Heart left ventricle (tissue), 16 donors: Measurements from ENCODE around the gene BRSK1. TPM values are rescaled to one million over a fixed set of nuclear protein-coding genes. Genes with fewer than 3 reads are reported as not detected.
"Not testable (repeated sequence)": the region's sequence is repeated elsewhere in the genome, so short reads cannot be mapped to it uniquely, and the experiment has no call there.

Source experiments
- ATAC-seq, 4 donors: fragments of 200-7000 bp; cut with Tn5 transposase; one replicate each; pipeline ENCODE4 v1.9.1; 2020 to 2022; ENCODE audit warnings: moderate library complexity in 4 of 4, mild to moderate bottlenecking in 3 of 4, moderate number of reproducible peaks in 1 of 4
- DNase-seq, 5 donors: peaks; one replicate each; pipeline ENCODE4 v3.0.0-alpha.2; 2020
- H3K27ac ChIP-seq, 12 donors: fragments of 200-600 bp; sonication (generic) in 4 of 12; one replicate each; pipeline versions ENCODE4 v1.5.0 to v1.8.0; 2016 to 2022; ENCODE audit warnings: mild to moderate bottlenecking in 2 of 12
- H3K27me3 ChIP-seq, 9 donors: fragments of 200-600 bp; sonication (generic) in 2 of 9; one replicate each; pipeline versions ENCODE4 v1.5.1 to v1.8.0; 2016 to 2022; ENCODE audit warnings: mild to moderate bottlenecking in 3 of 9
- H3K36me3 ChIP-seq, 9 donors: fragments of 200-600 bp; sonication (generic) in 2 of 9; one replicate each; pipeline versions ENCODE4 v1.5.0 to v1.8.0; 2018 to 2022; ENCODE audit warnings: mild to moderate bottlenecking in 2 of 9
- H3K4me1 ChIP-seq, 12 donors: fragments of 200-600 bp; sonication (generic) in 4 of 12; one replicate each; pipeline versions ENCODE4 v1.5.0 to v1.8.0; 2016 to 2022; ENCODE audit warnings: mild to moderate bottlenecking in 3 of 12
- H3K4me3 ChIP-seq, 12 donors: fragments of 200-600 bp; sonication (generic) in 4 of 12; one replicate each; pipeline versions ENCODE4 v1.5.0 to v1.8.0; 2017 to 2022; ENCODE audit warnings: mild to moderate bottlenecking in 9 of 12, moderate library complexity in 4 of 12
- H3K9me3 ChIP-seq, 12 donors: fragments of 200-600 bp; sonication (generic) in 4 of 12; one replicate each; pipeline versions ENCODE4 v1.5.0 to v1.8.0; 2016 to 2022; ENCODE audit warnings: mild to moderate bottlenecking in 1 of 12
- POLR2A ChIP-seq, 2 donors: fragments of 450-650 bp; IDR thresholded peaks; one replicate each; pipeline ENCODE4 v1.6.1; 2017; ENCODE audit warnings: antibody characterized with exemption in 2 of 2, mild to moderate bottlenecking in 2 of 2, moderate library complexity in 2 of 2
- WGBS, 4 donors: extraction: QIAGEN DNeasy Blood & Tissue Kit in 2 of 4; methylation state at CpG; one replicate each; pipeline versions ENCODE4 v1.1.5 to v1.1.7; 2013 to 2018; 5-methylcytosine and 5-hydroxymethylcytosine counted together
- intact Hi-C, 10 donors: fragments of 100-400 bp; cut with DNase I; formaldehyde crosslinking; loops; one replicate each; pipeline versions ENCODE4 v1.11.1 to v1.14.2; 2022
- polyA plus RNA-seq, 2 donors: library from polyadenylated mRNA; stranded (reverse); fragments of 200-250 nt; gene quantifications; one replicate each; pipeline ENCODE4 v1.2.3, GENCODE V29; 2013
- total RNA-seq, 9 donors: library from RNA; depleted of rRNA in 2 of 9; stranded (reverse); fragments of >200 nt in 2 of 9; fragmentation: NEBNext Ultra II Directional in 3 of 9; extraction: Animal tissue kit (Norgen Biotek cat#: 25700) in 3 of 9; gene quantifications; one replicate each; pipeline versions ENCODE4 v1.1.0 to v1.2.4, GENCODE V29; 2016 to 2023
- TF ChIP-seq, protein P1 (sequence below), 12 donors: fragments of 200-600 bp; sonication (generic) in 4 of 12; IDR thresholded peaks; one replicate each; pipeline versions ENCODE4 v1.5.0 to v1.8.0; 2018 to 2022; ENCODE audit warnings: antibody characterized with exemption in 12 of 12, mild to moderate bottlenecking in 5 of 12
- donor health status: ischemic (EF 13 %, LVEDD 7.1; RV severe dilation, severe dysfunction).
- donor health status: healthy with polysubstance abuse.
- donor health status: DM: no; HTN: yes; CAD: no.
- donor health status: DM: no; HTN: no; CAD: no.
- donor health status: ischemic (EF 25% LVEDD 6.9; RV normal size, moderate dysfunction).
- donor health status: ischemic (EF 25% LVEDD 5.7; RV mildly dilated, moderate dysfunction).
- donor health status: healthy.
- donor health status: DM: yes; HTN: yes; CAD: no.
- donor health status: ischemic (EF 35%, LVEDD 5.7; RV mildly dilated, moderate dysfunction).
- donor health status: nonischemic (EF 11% LVEDD 7.7; RV severe dilation, severe dysfunction).
- donor health status: DM: yes; HTN: yes; CAD: no.
- donor health status: PGD.
- donor health status: ischemic (EF 29% LVEDD 5.4; RV normal size, mild dysfunction).
- donor health status: nonischemic (EF 23%, LVEDD 6.1; RV moderate dilation, normal function).

BRSK1 gene
- total and polyA plus RNA-seq, 11 donors, result 1.6 to 7.4 (median 2.1) TPM

DNA sequence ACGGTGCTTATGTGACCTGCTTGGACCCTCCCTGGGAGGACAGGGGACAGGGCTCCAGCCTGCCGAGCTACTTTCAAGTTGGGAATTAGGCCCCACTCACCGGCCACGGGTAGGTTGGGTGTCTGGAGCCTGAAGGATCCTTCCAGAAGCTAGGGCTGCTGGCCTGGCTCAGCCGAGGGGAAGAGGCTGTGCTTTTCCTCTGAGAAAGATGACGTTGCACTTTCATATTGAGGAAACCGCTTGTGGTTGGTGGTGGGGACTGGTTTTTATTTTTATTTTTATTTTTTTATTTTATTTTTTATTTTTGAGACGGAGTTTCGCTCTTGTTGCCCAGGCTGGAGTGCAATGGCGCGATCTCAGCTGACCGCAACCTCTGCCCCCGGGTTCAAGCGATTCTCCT lies 41.4 kb downstream of the BRSK1 start, which contains the start of gene TMEM150B:
TSS of gene TMEM150B (minus strand) at position 170 of the 400 bp plus-strand sequence. CDS start 4,305 bp downstream, outside the sequence.
- Histone ChIP-seq H3K27ac (peak within 1 kb of the TSS in 3 of 12 donors; percentile 19 to 91 (median 52)), H3K4me1 (peaks cover 0 to 12% (median 0%) of the 10 kb centered on the region in 12 donors), H3K36me3 (no peaks in the 10 kb centered on the region), H3K27me3 (peaks cover 0 to 3% (median 0%) of the 10 kb centered on the region in 9 donors), H3K9me3 (no peaks in the 10 kb centered on the region), H3K4me3 (peak within 1 kb of the TSS in 2 of 12 donors; percentile 26 to 57)
- ATAC-seq (no peak), DNase-seq (no peak)
- 77 to 84% (median 78%) methylated on average over 14 of the region's 14 CpGs for WGBS, 4 donors
- intact Hi-C loops, result no loop called here
- no peak for TF ChIP-seq POLR2A (IDR thresholded peaks at IDR 0.05)
- TF ChIP-seq, protein P1, sequence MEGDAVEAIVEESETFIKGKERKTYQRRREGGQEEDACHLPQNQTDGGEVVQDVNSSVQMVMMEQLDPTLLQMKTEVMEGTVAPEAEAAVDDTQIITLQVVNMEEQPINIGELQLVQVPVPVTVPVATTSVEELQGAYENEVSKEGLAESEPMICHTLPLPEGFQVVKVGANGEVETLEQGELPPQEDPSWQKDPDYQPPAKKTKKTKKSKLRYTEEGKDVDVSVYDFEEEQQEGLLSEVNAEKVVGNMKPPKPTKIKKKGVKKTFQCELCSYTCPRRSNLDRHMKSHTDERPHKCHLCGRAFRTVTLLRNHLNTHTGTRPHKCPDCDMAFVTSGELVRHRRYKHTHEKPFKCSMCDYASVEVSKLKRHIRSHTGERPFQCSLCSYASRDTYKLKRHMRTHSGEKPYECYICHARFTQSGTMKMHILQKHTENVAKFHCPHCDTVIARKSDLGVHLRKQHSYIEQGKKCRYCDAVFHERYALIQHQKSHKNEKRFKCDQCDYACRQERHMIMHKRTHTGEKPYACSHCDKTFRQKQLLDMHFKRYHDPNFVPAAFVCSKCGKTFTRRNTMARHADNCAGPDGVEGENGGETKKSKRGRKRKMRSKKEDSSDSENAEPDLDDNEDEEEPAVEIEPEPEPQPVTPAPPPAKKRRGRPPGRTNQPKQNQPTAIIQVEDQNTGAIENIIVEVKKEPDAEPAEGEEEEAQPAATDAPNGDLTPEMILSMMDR (IDR thresholded peaks at IDR 0.05), result no peak

DNA sequence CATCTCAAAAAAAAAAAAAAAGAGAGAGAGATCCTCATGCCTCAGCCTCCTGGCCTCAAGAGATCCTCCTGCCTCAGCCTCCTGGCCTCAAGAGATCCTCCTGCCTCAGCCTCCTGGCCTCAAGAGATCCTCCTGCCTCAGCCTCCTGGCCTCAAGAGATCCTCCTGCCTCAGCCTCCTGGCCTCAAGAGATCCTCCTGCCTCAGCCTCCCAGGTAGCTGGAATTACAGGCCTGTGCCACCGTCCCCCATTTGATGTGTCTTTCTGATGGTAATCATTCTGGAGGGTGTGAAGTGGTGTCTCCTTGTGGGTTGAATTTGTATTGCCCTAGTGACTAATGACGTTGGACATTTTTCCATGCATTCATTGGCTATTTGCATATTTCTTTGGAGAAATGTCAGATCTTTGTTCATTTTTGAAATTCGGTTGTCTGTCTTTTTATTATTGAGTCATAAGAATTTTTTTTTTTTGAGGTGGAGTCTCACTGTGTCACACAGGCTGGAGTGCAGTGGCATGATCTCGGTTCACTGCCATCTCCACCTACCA lies 45.0 kb downstream of the BRSK1 start:
- intact Hi-C loops, DNase-seq, ATAC-seq, H3K27me3 ChIP-seq, H3K36me3 ChIP-seq, H3K4me3 ChIP-seq, H3K9me3 ChIP-seq, H3K27ac ChIP-seq, H3K4me1 ChIP-seq: not testable (repeated sequence)
- 70 to 81% (median 74%) methylated on average over 4 of the region's 4 CpGs for WGBS, 4 donors

DNA sequence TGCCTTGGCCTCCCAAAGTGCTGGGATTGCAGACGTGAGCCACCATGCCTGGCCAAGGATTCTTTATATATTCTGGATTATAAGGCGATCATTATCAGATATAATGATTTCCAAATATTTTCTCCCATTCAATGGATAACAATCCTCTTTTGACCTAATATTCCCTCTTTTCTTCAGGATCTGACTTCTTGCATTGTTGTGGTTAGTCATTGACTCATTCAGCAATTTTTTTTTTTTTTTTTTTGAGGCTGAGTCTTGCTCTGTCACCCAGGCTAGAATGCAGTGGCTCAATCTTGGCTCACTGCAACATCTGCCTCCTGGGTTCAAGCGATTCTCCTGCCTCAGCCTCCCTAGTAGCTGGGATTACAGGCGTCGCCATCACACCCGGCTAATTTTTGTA lies 46.0 kb downstream of the BRSK1 start:
- intact Hi-C loops, H3K4me1 ChIP-seq: not testable (repeated sequence)

DNA sequence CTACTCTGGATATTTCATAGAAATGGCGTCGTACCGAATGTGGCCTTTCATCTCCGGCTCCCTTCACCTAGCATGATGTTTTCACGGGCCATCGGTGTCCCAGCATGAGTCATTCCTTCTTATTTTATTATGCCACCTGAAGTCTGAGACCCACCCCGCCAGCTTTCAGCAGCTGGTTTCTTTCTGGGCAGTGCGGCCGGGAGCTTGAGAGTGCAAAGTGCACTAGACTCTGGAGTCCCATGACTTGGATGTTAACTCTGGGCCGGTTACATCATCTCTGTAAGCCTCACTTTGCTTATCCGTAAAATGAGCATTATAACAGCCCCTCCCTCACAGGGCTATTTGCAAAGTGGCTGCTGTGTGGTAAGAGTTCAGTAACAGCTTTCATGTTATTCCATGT lies 50.1 kb downstream of the BRSK1 start:
- no peak overlapping the region for H3K4me3 ChIP-seq
- DNase-seq (no peak), ATAC-seq (no peak)
- 76 to 82% (median 80%) methylated on average over 11 of the region's 11 CpGs for WGBS, 4 donors
- H3K27ac ChIP-seq, result no peak overlapping the region
- intact Hi-C loops, result no loop called here
- peaks cover 0 to 8% (median 3%) of the 10 kb centered on the region in 12 donors for H3K4me1 ChIP-seq
- no peaks in the 10 kb centered on the region for H3K9me3 ChIP-seq
- TF ChIP-seq POLR2A (IDR thresholded peaks at IDR 0.05), result no peak
- TF ChIP-seq, protein P1 (IDR thresholded peaks at IDR 0.05), result no peak
- peaks cover 0 to 12% (median 0%) of the 10 kb centered on the region in 9 donors for H3K27me3 ChIP-seq
- no peaks in the 10 kb centered on the region for H3K36me3 ChIP-seq

More for the DNA sequence above, 46.0 kb downstream of the BRSK1 start:
- ATAC-seq, H3K9me3 ChIP-seq, H3K27me3 ChIP-seq, H3K27ac ChIP-seq, H3K4me3 ChIP-seq, DNase-seq, H3K36me3 ChIP-seq: not testable (repeated sequence)
- WGBS, 4 donors, result 88 to 93% (median 91%) methylated on average over 6 of the region's 6 CpGs

DNA sequence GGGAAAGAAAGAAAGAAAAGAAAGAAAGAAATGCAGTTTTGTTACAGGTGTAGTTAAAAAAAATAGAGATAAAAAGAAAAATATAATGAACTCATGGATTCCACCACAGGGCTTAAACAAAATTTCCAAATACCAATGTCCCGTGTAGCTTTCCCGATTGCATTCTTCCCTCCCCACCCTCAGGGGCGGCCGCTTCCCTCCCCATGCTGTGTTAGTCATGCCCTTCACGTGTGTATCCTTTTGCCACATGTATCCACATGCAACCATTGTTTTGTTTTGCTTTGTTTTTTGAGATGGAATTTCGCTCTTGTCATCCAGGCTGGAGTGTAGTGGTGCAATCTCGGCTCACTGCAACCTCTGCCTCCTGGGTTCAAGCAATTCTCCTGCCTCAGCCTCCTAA lies 52.3 kb downstream of the BRSK1 start:
- WGBS, 4 donors, result 76 to 84% (median 78%) methylated on average over 7 of the region's 7 CpGs
- TF ChIP-seq POLR2A (IDR thresholded peaks at IDR 0.05), result no peak
- TF ChIP-seq, protein P1 (IDR thresholded peaks at IDR 0.05), result no peak
- Histone ChIP-seq H3K27ac (no peak overlapping the region), H3K4me1 (peaks cover 0 to 22% (median 11%) of the 10 kb centered on the region in 12 donors), H3K9me3 (no peaks in the 10 kb centered on the region), H3K36me3 (no peaks in the 10 kb centered on the region), H3K27me3 (peaks cover 0 to 12% (median 0%) of the 10 kb centered on the region in 9 donors), H3K4me3 (no peak overlapping the region)
- intact Hi-C loops, result loop anchor here in 3 of 10 donors (5.0 kb wide), 2 partner anchors 34 to 54 kb away; partner anchors contain the start of genes BRSK1 (in 1 of the 3) and HSPBP1 (in 1 of the 3)
- DNase-seq, result no peak
- no peak for ATAC-seq
